Measurements from ENCODE around the gene CD48.

The CD48 gene

GRCh38 chr1:160758521-160758920 lies 46.9 kb upstream of the CD48 start:
- H3K4me1 ChIP-seq (ENCODE audit: control insufficient read depth, low read length): no peaks in the 10 kb centered on the region
- no peaks in the 10 kb centered on the region for H3K9me2 ChIP-seq (replicated peaks; ENCODE audit: control insufficient read depth, low read length)
- no peak overlapping the region for H3K27ac ChIP-seq (ENCODE audit: low read depth, low read length)
- TF ChIP-seq CTCF (IDR thresholded peaks at IDR 0.05; ENCODE audit: low read depth, low read length, poor library complexity, severe bottlenecking) (no peak), EZH2phosphoT487 (IDR thresholded peaks at IDR 0.05; ENCODE audit: borderline replicate concordance, low read length) (no peak)
- H3K4me3 ChIP-seq (ENCODE audit: low read length): no peak overlapping the region
- H4K20me1 ChIP-seq (ENCODE audit: control insufficient read depth, insufficient read depth, low read depth, low read length): no peaks in the 10 kb centered on the region
- H3K36me3 ChIP-seq (ENCODE audit: control insufficient read depth, low read length): no peaks in the 10 kb centered on the region
- H3K27me3 ChIP-seq (ENCODE audit: control insufficient read depth, low read length): no peaks in the 10 kb centered on the region
- H3K79me2 ChIP-seq (ENCODE audit: control insufficient read depth, low read length): no peaks in the 10 kb centered on the region
- no peaks in the 10 kb centered on the region for H3F3A ChIP-seq (ENCODE audit: control insufficient read depth, insufficient read depth)
- no peak overlapping the region for H3K4me2 ChIP-seq (ENCODE audit: low read length)
- H3K9me3 ChIP-seq (ENCODE audit: control insufficient read depth, insufficient read depth, low read length): no peaks in the 10 kb centered on the region

GRCh38 chr1:160756849-160757201 lies 45.2 kb upstream of the CD48 start:
- H3K4me2 ChIP-seq (ENCODE audit: low read length): no peak overlapping the region
- H3K36me3 ChIP-seq (ENCODE audit: control insufficient read depth, low read length): no peaks in the 10 kb centered on the region
- H3K9me3 ChIP-seq (ENCODE audit: control insufficient read depth, insufficient read depth, low read length): no peaks in the 10 kb centered on the region
- no peak overlapping the region for H3K27ac ChIP-seq (ENCODE audit: low read depth, low read length)
- no peaks in the 10 kb centered on the region for H3F3A ChIP-seq (ENCODE audit: control insufficient read depth, insufficient read depth)
- TF ChIP-seq CTCF (IDR thresholded peaks at IDR 0.05; ENCODE audit: low read depth, low read length, poor library complexity, severe bottlenecking) (no peak), EZH2phosphoT487 (IDR thresholded peaks at IDR 0.05; ENCODE audit: borderline replicate concordance, low read length) (no peak)
- H3K79me2 ChIP-seq (ENCODE audit: control insufficient read depth, low read length): no peaks in the 10 kb centered on the region
- no peaks in the 10 kb centered on the region for H3K4me1 ChIP-seq (ENCODE audit: control insufficient read depth, low read length)
- H4K20me1 ChIP-seq (ENCODE audit: control insufficient read depth, insufficient read depth, low read depth, low read length): no peaks in the 10 kb centered on the region
- no peak overlapping the region for H3K4me3 ChIP-seq (ENCODE audit: low read length)
- peaks cover 10% of the 10 kb centered on the region; the same call in 1 of the 2 replicates for H3K27me3 ChIP-seq (ENCODE audit: control insufficient read depth, low read length)
- H3K9me2 ChIP-seq (replicated peaks; ENCODE audit: control insufficient read depth, low read length): no peaks in the 10 kb centered on the region

GRCh38 chr1:160755911-160756848 lies 44.6 kb upstream of the CD48 start:
- TF ChIP-seq CTCF (IDR thresholded peaks at IDR 0.05; ENCODE audit: low read depth, low read length, poor library complexity, severe bottlenecking) (no peak), EZH2phosphoT487 (IDR thresholded peaks at IDR 0.05; ENCODE audit: borderline replicate concordance, low read length) (no peak)
- Histone ChIP-seq H3K27me3 (ENCODE audit: control insufficient read depth, low read length) (peaks cover 14% of the 10 kb centered on the region), H3K9me3 (ENCODE audit: control insufficient read depth, insufficient read depth, low read length) (no peaks in the 10 kb centered on the region), H3K4me2 (ENCODE audit: low read length) (no peak overlapping the region), H4K20me1 (ENCODE audit: control insufficient read depth, insufficient read depth, low read depth, low read length) (no peaks in the 10 kb centered on the region), H3K4me3 (ENCODE audit: low read length) (no peak overlapping the region), H3K9me2 (replicated peaks; ENCODE audit: control insufficient read depth, low read length) (no peaks in the 10 kb centered on the region), H3K27ac (ENCODE audit: low read depth, low read length) (no peak overlapping the region), H3K4me1 (ENCODE audit: control insufficient read depth, low read length) (no peaks in the 10 kb centered on the region), H3K36me3 (ENCODE audit: control insufficient read depth, low read length) (no peaks in the 10 kb centered on the region), H3K79me2 (ENCODE audit: control insufficient read depth, low read length) (no peaks in the 10 kb centered on the region), H3F3A (ENCODE audit: control insufficient read depth, insufficient read depth) (no peaks in the 10 kb centered on the region)

Measured in DOHH2 (cell line).